GM18508 (cell line): ENCODE measurements around the gene NDRG4.
A peak's percentile ranks its signal among the peaks of the same experiment; 100 is the strongest.

Source experiments
- ATAC-seq: cut with Tn5 transposase; IDR thresholded peaks from one replicate; pipeline ENCODE4 v1.9.1; 2021; ENCODE audit warnings: moderate number of reproducible peaks; ENCODE audit not compliant: insufficient read depth, unreplicated experiment

Gene NDRG4, protein sequence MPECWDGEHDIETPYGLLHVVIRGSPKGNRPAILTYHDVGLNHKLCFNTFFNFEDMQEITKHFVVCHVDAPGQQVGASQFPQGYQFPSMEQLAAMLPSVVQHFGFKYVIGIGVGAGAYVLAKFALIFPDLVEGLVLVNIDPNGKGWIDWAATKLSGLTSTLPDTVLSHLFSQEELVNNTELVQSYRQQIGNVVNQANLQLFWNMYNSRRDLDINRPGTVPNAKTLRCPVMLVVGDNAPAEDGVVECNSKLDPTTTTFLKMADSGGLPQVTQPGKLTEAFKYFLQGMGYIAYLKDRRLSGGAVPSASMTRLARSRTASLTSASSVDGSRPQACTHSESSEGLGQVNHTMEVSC

DNA sequence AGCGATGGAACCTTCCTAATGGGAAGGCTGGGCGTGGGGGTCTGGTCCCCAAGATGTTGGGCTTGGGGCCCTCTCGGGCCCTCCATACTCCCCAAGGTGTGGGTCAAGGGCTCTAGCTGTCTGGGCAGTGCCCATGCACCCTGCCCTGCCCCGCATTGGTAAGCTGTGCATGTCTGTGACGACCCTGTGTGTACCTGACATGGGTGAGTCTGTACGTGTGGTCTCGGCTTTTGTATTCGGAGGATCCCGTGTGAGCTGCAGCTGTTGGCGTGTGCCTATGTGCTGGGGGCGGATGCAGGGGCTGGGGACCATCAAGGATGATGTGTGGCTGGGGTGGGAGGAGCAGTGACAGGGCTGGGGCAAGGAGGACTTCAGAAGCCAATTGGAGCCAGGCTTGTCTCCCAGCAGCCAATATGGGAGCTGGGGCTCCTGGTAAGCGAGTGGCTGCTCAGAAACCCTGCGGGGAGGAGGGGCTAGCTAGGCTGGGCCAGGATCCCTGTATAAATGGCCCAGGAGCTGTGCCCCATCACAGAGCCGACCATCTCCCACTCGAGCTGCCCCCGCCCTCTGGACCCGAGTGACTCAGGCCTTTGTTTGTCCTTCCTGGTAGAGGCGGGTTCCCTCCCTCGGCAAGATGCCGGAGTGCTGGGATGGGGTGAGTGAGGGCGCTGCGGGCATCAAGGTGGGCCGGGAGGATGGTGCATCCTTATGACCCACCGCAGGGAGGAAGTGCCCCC is at the start of gene NDRG4:
TSS of gene NDRG4 (plus strand) at position 529 of the 737 bp plus-strand sequence. CDS start at position 635, 106 bp downstream.
- ATAC-seq, result peak; percentile 64

DNA sequence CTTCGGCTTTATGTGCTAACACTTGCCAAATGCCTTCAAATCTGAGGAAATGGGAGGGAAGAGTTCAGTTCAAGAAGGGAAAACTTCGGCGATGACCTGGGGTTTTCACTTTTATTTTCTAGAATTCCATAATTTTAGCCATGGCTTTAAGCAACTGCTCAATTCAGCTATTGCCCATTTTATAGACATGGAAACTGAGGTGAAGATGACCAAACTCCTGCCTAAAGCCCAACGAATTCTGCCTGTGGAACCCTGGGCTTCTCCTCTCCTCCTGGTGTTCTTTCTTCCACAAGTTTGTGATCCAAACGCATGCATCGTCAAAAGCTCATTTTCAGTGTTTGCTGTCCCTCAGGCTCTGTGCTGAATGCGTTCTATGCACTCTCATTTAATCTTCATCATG is 49.4 kb upstream of the NDRG4 start:
- no peak for ATAC-seq

- no peak for ATAC-seq
These were observed 48.7 kb upstream of the NDRG4 start for GRCh38 chr16:58451265-58451689.

GRCh38 chr16:58451945-58452401 is 48.0 kb upstream of the NDRG4 start:
- no peak for ATAC-seq

DNA sequence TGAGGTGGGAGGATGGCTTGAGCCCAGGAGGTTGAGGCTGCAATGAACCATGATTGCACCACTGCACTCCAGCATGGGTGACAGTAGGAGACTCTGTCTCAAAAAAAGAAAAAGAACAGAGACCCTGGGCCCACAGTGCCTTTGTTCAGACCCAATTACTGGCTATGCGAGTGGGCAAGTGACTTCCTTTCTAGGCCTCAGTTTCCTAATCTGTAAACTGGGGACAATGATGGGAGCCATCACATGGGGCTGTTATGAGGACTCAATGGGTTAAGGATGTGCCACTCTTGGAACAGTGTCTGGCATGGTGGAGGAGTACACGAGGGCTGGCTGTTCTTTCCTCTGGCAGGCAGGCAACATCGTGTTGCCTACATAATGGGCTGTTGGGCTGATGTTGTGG is 47.3 kb upstream of the NDRG4 start:
- no peak for ATAC-seq

GRCh38 chr16:58454178-58454577 is 45.8 kb upstream of the NDRG4 start:
- ATAC-seq, result no peak

- no peak for ATAC-seq
These were observed 45.1 kb upstream of the NDRG4 start for GRCh38 chr16:58454856-58455255.

- ATAC-seq, result no peak
These were observed 44.2 kb upstream of the NDRG4 start for GRCh38 chr16:58455750-58456149.

GRCh38 chr16:58456193-58456592 is 43.8 kb upstream of the NDRG4 start:
- ATAC-seq, result no peak

DNA sequence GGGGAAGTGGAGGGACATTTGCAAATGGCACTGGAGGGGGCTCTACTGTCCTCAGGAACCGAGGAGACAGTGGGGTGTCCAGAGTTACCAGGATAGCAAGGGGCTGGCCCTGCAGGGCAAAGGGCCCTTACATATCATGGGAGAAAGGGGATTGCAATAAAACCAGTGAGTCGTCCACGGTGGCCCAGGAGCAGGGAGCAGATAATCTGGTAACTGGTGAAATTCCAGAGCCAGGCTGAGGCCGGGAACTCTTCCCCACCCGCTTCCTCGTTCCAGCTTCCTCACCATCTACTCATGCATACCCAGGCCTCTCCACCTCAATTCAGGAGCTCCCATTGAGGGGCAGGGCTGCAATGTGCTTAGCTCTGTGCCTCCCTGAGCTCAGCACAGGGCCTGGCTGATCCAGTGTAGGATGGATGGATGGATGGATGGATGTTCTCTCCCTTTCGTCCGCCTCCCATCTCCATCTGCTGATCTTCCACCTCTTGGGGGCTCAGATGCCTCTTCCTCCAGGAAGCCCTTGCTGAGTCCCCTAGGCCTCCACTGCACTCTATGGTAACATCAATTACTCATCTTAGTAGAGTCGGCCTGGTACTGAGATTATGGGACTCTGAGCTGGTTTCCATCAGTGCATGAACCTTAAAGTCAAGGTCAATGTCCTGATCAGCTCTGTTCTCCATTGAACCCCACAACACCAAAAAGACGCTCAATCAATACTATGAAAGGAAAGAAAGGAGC is 41.2 kb upstream of the NDRG4 start:
- ATAC-seq, result no peak

DNA sequence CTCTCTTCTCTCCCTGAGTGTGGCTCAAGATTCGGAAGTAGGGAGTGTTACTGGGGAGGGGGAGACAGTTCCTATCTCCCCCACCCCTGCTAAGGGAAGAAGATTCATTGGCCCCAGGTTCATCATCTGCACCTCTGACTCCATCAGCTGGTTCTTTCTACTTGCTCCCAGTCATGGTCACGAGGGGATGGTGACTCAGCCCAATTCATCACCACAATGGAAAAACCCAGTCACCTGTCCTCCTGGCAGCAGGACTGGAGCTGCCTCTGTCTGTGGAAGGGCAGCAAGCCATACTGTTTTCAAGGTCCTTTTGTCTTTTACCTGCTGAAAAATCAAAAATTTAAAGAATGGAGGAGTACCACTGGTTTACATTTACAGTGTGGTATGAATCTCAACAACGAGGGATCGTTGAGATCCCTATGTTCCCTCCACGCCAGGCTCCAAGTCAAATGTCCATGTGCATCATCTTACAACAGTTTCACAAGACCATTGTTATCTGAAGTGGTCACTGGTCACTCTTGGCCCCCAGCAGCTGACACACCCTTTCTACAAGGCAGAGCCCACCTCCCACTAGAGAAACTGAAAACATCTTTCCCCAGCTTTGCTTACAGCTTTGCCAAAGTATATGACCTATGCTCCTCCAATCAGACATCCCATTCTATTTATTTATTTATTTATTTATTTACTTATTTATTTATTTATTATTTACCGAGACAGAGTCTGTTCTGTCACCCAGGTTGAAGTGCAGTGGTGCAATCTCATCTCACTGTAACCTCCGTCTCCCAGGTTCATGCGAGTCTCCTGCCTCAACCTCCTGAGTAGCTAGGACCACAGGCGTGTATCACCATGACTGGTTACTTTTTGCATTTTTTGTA is 40.4 kb upstream of the NDRG4 start:
- ATAC-seq, result no peak

- no peak for ATAC-seq
These were observed 39.7 kb upstream of the NDRG4 start for GRCh38 chr16:58460219-58460610.

GRCh38 chr16:58461056-58461455 is 38.9 kb upstream of the NDRG4 start:
- ATAC-seq, result no peak

- no peak for ATAC-seq
These were observed 38.3 kb upstream of the NDRG4 start for GRCh38 chr16:58461640-58462039.

GRCh38 chr16:58462089-58462488 is 37.9 kb upstream of the NDRG4 start:
- ATAC-seq, result no peak

DNA sequence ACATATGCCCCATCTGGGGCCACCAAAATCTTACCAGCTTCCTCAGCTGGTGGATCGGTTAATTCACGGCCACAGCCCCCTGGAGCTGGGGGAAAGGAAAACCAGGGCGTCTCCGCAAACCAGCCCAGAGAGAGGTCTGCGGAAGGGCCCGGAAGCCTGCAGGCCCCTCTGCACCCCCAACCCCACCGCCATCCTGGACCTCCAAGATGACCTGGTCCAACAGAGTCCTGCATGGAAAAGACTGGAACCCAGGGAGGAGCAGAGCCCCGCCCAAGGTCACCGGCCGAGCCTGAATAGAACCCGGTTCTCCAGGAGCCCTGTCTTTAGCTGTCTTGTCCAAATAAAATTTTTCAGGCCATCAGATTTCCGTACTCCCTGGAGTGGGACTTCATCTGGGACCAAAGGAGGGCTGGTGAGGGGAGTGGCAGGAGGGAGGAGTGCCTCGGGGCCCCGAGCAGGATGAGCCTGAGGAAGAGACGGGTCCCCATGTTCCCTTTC is 37.4 kb upstream of the NDRG4 start:
- ATAC-seq, result no peak

- ATAC-seq, result no peak
These were observed 36.7 kb upstream of the NDRG4 start for GRCh38 chr16:58462997-58463941.

GRCh38 chr16:58464047-58464915 is 35.7 kb upstream of the NDRG4 start:
- no peak for ATAC-seq
